Heart left ventricle (tissue), 13 donors: Measurements from ENCODE around the gene SPTSSA.

ENCODE experiments used
- POLR2A ChIP-seq, 2 donors: fragments of 450-650 bp; IDR thresholded peaks; one replicate each; pipeline ENCODE4 v1.6.1; 2017; ENCODE audit warnings: antibody characterized with exemption in 2 of 2, mild to moderate bottlenecking in 2 of 2, moderate library complexity in 2 of 2
- TF ChIP-seq, protein P1 (sequence below), 12 donors: fragments of 200-600 bp; sonication (generic) in 4 of 12; IDR thresholded peaks; one replicate each; pipeline versions ENCODE4 v1.5.0 to v1.8.0; 2018 to 2022; ENCODE audit warnings: antibody characterized with exemption in 12 of 12, mild to moderate bottlenecking in 5 of 12
- donor health status: ischemic (EF 13 %, LVEDD 7.1; RV severe dilation, severe dysfunction).
- donor health status: DM: no; HTN: yes; CAD: no.
- donor health status: DM: no; HTN: no; CAD: no.
- donor health status: ischemic (EF 25% LVEDD 6.9; RV normal size, moderate dysfunction).
- donor health status: ischemic (EF 25% LVEDD 5.7; RV mildly dilated, moderate dysfunction).
- donor health status: ischemic (EF 35%, LVEDD 5.7; RV mildly dilated, moderate dysfunction).
- donor health status: nonischemic (EF 11% LVEDD 7.7; RV severe dilation, severe dysfunction).
- donor health status: DM: yes; HTN: yes; CAD: no.
- donor health status: PGD.
- donor health status: ischemic (EF 29% LVEDD 5.4; RV normal size, mild dysfunction).
- donor health status: nonischemic (EF 23%, LVEDD 6.1; RV moderate dilation, normal function).

DNA sequence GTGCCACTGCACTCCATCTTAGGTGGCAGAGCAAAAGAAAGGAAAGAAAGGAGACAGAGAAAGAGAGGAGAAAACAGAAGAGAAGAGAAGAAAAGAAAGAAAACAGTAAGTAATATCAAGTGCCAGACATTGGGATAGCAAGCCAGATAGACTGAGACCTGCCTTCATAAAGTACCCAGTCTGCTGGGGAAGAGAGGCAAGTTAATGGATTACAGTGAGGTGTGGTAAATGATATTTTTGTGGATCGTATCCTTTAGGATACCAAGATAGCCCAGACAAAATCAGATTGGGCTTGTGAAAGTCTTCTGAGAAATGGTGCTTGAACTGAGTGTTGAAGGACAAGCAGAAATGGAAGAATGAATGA lies 1.5 kb upstream of the SPTSSA start:
- TF ChIP-seq, protein P1, sequence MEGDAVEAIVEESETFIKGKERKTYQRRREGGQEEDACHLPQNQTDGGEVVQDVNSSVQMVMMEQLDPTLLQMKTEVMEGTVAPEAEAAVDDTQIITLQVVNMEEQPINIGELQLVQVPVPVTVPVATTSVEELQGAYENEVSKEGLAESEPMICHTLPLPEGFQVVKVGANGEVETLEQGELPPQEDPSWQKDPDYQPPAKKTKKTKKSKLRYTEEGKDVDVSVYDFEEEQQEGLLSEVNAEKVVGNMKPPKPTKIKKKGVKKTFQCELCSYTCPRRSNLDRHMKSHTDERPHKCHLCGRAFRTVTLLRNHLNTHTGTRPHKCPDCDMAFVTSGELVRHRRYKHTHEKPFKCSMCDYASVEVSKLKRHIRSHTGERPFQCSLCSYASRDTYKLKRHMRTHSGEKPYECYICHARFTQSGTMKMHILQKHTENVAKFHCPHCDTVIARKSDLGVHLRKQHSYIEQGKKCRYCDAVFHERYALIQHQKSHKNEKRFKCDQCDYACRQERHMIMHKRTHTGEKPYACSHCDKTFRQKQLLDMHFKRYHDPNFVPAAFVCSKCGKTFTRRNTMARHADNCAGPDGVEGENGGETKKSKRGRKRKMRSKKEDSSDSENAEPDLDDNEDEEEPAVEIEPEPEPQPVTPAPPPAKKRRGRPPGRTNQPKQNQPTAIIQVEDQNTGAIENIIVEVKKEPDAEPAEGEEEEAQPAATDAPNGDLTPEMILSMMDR (IDR thresholded peaks at IDR 0.05): no peak
- TF ChIP-seq POLR2A (IDR thresholded peaks at IDR 0.05): no peak
